Daoy (cell line): ENCODE measurements around the gene TRPM2. TPM values are rescaled to one million over a fixed set of nuclear protein-coding genes. Genes with fewer than 3 reads are reported as not detected.

Experiments
- DNase-seq: peaks from one replicate; pipeline ENCODE4 v3.0.0-alpha.2; 2015; ENCODE audit warnings: low read depth
- total RNA-seq: library from RNA; depleted of rRNA; stranded (reverse); fragments of >200 nt; shearing (Covaris generic); gene quantifications from 2 replicates; pipeline ENCODE4 v1.2.3, GENCODE V29; 2014

The TRPM2 gene
- total RNA-seq, 1 experiment from 2014 or later, result 4.4 TPM

DNA sequence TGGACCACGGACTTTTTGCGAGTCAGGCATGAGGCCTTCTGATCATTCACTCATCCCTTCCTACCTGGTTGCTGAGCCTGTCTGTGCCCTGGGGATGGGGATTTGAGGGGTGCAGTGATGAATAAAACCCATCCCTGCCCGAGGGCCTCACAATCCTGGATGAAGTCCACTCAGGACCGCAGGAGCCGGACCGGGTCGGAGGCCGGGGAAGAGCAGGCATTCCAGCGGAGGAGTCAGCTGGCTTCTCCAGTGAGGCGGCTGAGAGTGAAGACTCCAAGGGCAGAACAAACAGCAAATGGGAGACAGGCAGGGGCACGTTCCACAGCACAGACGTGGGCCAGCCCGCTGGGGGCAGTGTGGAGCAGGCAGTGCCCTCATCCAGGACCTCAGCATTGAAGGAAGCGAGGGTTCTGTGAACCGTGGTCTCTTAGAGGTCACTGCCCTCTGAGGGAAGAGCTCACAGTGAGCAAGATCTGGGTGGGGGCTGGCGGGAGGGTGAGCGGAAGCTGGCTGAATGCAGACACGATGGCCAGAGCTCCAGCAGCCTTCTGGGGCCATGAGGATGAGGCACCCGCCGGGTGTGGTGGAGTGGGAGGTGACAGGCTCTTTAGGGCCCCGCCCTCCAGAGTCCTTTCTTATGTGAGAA, 91.0 kb downstream of the TRPM2 start:
- no peak for DNase-seq

DNA sequence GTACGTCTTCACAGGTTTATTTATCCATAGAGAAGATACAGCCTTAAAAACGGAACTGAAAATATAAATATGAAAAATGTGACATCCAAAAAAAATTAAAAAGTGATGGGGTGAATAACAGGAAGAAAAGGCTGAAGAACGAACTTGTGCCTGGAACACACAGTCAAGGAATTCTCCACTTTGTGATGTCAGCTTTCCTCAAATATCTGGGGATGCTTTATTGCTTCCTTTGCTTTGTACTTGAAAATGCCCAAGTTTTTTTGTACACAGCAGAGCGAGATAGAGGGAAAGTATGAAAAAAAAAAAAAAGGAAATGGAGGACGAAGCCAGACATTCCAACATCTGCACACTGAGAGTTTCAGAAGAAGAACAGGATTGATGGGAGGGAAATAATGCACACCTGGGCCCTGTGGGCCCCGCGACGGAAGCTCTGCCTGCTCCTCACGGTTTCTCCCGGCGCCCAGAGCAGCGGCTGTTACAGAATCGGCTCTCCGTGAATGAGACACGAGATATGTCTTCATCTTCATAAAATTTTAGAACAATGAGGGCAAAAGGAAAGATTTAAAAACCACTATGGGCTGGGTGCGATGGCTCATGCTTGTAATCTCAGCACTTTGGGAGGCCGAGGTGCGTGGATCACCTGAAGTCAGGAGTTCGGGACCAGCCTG, 91.9 kb downstream of the TRPM2 start:
- DNase-seq, result no peak

DNA sequence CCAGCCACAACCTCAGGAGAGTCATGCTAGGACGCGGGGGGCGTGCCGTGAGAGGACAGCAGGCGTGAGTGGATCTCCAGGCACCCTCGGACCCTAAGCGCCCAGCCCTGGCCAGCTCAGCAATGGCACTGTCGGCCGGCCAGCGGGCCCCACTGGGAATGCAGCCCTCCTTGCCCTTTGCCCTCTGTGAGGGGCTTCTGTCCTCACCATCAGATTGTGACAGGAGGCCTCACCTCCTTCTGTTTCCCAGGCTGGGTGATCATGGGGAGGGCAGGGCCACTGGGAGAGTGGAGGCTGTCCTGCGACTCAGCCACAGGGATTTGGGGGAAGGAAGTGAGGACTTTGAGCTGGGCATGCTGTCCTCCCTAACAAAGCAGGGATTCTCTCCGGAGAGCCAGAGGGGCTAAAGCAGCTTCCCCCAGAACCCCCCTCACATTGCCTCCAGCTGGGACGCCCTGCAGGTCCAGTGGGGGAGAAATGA, 95.3 kb downstream of the TRPM2 start:
- no peak for DNase-seq

DNA sequence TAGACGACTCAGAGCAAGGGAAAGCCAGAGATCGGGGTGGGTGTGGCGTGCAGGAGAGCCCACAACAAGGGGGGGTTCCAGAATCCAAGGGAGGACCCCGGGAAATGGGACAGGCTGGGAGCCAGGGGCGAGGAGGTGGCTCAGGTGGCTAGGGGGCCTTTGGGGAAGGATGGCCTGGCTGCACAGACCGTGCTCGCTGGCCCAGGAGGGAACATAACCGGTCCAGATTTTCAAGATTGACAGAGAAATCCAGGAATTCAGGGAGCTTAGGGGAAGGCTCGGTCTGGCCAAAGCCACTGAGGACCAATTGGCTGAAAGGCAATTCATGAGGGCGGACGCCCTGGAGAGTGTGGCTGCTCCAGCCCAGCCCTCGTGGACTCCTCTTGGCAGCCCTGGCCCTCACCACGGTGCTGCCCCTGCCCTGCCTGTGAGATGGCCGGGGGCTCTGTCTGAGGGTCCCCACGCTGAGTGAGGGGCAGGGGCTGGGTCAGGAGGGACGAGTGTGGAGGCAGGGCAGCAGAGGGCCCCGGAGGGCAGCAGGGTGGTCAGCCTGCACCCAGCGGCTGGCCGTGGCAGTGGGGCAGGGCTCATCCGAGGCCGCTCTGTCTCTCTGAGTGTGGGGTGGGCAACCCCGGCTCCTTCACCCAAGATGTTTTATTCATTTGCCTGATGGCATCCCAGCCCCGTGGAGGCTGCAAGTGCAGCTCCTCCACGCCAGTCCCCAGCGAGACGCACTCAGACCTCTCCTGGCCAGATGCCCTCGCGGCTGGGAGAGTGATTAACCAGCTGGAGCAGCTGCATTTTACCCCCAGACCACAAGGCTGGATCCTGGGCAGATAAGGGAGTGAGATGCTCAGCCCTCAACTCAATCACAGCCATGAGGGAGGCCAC, 96.3 kb downstream of the TRPM2 start:
- peak; percentile 57 for DNase-seq

DNA sequence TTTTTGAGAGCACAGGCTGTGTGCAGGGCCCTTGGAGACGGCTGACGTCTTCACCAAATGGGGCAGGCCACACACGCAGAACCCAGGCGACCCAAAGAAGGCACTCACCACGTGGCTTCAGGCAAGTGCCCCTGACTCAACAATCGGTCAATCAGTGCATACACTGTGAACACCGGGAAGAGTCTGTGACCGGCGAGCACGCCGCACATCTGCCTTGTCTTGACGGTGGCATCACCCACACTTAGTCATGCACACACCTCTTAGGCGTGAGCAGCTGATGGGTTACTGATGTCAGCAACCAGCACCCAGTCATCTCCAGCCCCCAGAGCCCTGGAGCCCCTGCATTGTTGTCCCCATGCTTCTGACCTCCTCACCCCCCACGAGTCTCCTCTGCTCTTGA, 97.0 kb downstream of the TRPM2 start:
- DNase-seq, result no peak

DNA sequence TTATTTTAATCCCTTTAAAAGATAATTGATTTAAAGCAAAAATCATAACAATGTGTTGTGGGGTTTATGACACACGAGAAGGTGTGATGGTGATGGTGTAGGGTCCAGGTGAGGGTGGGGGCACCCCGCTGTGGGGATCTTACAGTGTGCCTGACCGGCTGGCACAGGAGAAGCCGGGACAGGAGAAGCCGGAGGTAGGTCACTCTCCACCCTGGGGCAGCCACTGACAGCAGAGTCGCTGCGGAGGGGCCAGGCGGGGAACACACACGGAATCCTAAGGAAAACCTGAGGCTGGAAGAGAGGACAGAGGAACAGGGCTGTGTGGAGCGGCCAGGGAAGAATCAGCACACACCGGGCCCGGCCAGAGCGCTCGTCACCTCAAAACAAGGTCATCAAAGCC, 97.6 kb downstream of the TRPM2 start:
- DNase-seq, result no peak

DNA sequence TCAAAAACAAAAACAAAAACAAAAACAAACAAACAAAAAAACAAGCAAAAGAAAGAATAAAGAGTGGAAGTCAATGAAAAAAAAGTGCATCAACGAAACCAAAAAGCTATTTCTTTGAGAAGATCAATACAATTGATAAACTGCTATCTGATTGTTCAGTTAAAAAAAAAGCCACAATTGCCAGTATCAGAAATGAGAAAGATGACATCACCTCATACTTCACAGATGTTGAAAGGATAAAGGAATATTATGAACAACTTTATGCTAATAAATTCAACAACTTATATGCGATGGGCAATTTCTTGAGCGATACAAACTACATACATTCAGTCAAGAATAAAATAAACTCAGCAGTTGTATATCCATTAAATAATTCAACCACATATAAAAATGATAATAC, 99.7 kb downstream of the TRPM2 start:
- DNase-seq, result no peak

DNA sequence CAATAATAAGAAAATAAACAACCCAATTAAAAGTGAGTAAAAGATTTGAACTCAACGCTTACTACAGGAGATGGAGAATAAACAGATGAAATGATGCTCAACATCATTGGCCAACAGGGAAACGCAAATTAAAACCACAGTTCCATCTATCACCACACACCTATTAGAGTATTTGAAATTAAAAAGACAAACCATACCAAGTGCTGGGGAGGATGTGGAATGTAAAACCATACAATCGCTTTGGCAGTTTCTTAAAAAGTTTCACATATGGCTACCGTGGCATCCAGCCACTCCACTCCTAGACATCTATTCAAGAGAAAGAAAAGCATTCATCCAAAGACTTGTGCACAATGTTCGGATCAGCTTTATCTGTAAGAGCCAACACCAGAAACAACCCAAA, 100.6 kb downstream of the TRPM2 start:
- no peak for DNase-seq

DNA sequence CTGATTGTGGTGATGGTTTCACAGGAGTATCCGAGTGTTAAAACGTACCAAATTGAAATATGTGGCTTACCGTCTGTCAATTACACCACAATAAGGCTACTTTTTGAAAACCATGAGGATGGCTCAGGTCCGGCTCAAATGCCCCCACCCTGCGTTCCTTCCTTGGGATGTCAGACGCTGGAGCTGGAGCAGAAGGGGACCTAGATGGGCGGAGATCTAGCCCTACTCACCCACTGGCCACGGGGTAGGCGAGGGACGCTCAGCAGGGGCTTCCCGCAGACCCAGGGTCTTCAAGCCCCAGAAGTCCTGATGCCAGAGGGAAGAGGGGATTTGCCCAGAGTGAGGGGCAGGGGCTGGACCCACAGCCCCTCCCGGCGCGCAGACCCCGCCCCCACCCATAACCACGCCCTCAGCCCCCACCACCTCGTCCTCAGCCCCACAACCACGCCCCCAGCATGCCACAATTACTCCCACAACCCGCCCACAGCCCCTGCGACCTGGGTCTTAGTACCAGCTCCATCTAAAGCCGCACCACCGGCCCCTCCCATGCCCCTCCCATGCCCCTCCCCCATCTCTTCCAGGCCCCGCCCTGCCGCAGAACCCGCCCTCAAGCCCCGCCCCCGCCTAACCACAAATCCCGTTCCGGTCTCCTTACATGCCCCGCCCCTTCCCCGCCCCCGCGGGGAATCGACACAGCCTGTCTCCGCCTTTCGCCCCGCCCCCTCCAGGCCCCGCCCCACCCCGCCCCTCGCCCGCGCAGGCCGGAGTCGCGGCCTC, 101.5 kb downstream of the TRPM2 start, which contains the start of gene LRRC3:
LRRC3 (plus strand) TSS at position 764 of the 777 bp plus-strand sequence. CDS start 1,135 bp downstream, outside the sequence.
- DNase-seq, result peak; percentile 87

DNA sequence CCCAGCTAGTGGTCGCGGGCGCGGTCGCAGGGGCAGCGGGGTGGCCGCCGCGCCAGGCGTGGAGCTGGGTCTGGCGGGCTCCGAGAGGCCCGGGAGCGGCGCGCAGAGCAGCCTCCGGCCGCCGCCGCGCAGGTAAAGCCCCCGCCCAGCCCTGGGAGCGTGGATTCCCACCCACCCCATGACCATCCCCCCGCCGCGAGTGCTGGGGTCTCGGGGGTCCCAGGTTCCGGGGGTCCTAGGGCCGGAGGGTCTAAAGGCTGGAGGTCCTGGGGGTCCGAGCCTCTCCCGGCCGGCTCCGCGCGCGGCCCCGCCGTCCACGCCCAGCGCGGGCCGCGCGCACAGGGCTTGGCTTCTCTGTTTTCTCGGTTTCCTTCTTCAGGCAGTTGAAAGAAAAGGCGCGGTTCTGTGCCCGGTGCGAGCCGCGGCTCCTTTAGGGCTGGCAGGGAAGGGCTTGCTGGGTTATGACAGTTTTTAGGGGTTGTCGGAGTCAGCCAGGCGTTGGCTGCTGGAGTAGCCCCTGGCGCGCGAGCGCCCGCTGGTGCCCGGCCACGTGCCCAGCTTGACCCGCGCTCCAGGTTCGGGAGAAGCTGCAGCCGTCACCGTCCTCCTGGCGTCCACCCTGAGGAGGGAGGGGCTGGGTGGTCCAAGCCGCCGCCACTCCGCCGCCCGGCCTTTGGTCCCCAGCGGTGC, 102.2 kb downstream of the TRPM2 start:
- peak; percentile 58 for DNase-seq

DNA sequence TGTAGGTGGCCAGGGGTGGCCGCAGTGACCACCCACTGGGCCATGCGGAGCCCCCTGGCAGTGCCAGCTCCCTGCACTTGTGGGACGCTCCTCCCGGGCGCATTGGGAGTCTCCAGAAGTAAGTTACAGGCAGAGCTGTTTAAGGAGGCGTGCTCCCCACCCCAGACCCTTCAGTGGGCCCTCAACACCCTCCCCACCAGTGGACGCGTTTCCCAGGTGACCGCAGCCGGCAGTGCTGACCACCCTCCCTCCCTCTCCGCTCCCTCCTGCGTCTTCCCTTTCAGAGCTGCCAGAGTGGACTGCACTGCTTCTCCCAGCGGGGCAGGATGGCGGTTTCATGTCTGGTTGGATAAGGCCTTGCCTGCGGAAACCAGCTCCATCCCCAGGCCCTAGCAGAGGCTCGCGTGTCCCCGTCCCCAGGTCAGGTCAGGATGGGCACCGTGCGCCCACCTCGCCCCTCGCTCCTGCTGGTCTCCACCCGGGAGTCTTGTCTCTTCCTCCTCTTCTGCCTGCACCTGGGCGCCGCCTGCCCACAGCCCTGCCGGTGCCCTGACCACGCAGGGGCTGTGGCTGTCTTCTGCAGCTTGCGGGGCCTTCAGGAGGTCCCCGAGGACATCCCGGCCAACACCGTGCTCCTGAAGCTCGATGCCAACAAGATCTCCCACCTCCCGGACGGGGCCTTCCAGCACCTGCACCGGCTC, 102.9 kb downstream of the TRPM2 start:
- DNase-seq, result no peak

DNA sequence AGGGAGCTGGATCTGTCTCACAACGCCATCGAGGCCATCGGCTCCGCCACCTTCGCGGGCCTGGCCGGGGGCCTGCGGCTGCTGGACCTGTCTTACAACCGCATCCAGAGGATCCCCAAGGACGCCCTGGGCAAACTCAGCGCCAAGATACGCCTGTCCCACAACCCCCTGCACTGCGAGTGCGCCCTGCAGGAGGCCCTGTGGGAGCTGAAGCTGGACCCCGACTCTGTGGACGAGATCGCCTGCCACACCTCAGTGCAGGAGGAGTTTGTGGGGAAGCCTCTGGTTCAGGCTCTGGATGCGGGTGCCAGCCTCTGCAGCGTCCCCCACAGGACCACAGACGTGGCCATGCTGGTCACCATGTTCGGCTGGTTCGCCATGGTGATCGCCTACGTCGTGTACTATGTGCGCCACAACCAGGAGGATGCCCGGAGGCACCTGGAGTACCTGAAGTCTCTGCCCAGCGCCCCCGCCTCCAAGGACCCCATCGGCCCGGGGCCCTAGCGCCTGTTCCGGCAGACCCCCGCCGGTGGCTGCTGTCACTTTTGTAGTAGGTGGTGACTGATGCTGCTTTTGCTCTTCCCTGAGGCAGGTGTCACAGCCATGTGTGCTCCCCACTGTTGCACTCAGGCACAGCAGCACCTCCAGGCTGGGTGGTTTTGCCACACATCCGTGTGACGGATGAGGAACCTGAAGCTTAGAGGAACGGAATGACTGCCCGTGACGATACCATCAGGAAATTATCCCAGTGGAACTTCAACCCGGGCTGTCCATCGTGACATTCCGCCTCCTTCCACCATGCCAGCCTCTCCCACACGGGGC, 103.7 kb downstream of the TRPM2 start:
- DNase-seq, result no peak

DNA sequence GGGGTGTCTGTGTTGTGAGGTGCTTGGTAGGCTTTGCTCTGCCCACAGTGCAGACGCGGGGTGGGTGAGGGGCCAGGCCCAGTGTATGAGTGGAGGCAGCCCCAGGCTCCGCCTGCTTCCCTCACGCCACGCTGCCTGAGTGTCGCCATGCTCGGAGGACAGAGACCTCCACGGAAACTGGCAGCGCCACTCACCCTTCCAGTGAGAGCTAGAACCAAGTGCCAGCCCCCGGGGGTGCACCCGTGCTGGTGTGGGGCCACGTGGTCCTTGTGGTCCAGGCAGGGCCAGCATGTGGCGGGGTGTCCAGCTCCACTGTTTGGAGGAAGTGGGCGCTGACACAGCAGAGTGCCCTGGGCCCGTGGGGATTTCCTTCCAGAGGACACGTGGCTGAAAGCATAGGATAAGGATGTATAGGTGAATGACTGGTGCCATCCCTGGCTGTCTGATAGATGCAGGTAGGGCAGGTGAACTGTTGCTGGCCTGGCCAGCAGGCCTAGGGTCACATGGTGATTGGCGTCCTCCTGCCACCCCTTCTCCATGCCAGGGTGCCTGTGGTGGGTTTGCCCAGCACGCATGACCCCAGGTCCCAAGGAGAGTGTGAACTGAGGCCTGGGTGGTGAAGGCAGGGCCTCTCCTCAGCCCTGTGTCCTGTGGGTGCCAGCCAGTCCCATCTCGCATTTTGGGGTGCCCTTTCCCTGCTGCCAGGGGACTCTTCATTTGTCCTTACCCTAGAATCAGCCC, 105.7 kb downstream of the TRPM2 start:
- DNase-seq, result no peak

DNA sequence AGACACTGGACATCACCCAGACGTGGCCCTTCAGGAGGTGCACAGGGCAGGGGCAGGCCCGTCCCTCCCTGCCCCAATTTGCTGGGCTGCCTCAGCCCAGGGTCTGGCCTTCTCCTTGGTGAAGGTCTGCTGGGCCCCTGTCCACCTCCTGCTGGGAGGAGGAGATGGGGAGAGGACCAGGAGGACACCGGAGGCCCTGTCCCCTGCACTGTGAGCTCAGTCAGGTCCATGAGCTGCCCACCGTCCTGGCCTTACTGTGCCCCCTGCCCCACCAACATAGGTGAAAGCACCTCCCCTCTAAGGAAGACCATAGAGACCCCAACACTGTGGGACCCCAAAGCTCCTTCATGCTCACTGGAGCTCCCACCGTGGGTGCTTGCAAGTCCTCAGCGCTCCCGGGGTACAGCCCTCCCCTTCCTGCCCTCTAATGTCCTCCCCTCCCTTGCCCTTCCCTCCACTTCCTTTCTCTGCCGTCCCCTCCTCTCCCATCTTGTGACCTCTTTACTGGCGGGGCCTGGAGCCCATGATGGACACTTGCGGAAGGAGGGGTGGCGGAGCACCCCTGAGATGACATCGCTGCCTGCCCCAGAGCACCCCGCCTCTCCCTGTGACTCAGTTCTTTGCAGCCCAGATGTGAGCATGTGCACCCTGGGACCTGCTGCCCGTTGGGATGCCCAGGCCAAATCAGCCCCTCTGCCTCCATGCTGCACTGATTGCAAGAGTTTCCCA, 106.5 kb downstream of the TRPM2 start:
- no peak for DNase-seq

DNA sequence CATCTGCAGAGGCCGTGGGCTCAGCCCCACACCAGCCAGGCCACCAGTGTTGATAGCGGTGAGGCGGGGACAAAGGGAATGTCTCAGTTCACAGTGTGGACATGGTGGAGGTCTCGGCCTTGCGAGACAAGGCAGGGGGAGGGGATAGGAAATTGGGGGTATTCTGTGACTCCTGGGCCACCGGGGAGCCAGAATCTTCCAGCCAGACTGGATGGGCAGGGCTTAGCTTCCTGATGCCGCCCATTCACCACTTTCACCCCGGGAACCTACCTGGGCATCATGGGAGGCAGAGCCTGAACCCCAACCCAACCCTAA, 107.0 kb downstream of the TRPM2 start:
- no peak for DNase-seq

DNA sequence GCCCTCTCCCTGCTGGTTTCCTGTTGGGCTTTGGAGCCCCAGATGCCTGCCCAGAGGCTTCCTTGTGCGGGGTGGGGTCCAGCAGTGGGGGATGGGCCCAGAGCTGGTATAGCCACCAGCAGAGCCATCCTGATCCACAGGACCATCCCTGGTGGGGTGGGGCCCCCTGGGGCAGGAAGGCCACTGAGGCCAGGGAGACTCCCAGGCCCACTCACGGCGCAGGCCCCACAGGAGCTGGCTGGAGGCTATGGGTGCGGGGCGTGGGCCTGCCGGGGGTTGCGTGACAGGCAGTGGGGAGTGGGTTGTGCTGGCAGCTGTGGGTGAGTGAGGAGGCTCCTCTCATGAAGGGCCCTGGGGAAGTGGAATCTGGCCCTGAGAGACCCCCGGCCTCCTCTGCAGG, 107.6 kb downstream of the TRPM2 start:
- DNase-seq, result no peak

DNA sequence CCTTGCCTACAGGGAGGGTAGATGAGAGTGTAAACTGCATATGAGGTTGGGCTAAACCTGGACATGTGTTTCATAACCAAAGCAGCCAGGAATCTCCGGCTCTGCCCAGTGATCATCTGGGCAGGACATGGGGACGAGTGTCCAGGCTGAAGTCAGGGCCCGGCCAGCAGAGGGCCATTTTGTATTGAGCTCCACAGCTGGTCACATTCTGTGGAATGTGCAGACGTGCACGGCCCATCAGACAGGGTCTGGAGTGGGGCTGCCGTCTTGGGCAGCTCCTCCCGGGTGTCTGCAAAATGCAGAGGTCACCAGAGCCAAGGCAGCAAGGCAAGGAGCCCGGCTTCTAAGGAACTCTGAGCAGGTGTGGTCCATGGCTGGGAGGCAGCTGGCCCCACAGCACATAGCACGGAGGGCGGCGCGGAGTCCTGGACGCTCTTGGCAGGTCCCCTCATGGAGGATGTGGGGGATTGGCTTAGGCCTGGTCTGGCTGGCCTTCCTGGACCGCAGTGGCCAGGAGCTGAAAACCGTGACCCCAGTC, 108.1 kb downstream of the TRPM2 start:
- no peak for DNase-seq
